Breast epithelium (tissue), 4 donors: ENCODE data around the gene CACNB2. TPM values are rescaled to one million over a fixed set of nuclear protein-coding genes. Genes with fewer than 3 reads are reported as not detected.
"Not testable (repeated sequence)": the region's sequence is repeated elsewhere in the genome, so short reads cannot be mapped to it uniquely, and the experiment has no call there.

Experiments
- DNase-seq, 2 donors: peaks; one replicate each; pipeline ENCODE4 v3.0.0-alpha.2; 2019; ENCODE audit warnings: low spot score in 2 of 2
- H3K27ac ChIP-seq, 2 donors: fragments of 200-600 bp; sonication (generic) in 1 of 2; one replicate each; pipeline ENCODE4 v1.5.1; 2016 to 2019; ENCODE audit warnings: mild to moderate bottlenecking in 1 of 2
- H3K27me3 ChIP-seq, 2 donors: fragments of 200-600 bp; sonication (generic) in 1 of 2; one replicate each; pipeline versions ENCODE4 v1.5.1 to v1.6.0; 2017 to 2019; ENCODE audit warnings: control low read depth in 1 of 2, mild to moderate bottlenecking in 1 of 2
- H3K36me3 ChIP-seq: fragments of 200-600 bp; one replicate; pipeline ENCODE4 v1.5.1; 2019
- H3K4me1 ChIP-seq, 2 donors: fragments of 200-600 bp; sonication (generic); one replicate each; pipeline ENCODE4 v1.5.1; 2016 to 2019; ENCODE audit warnings: control low read depth in 1 of 2
- H3K4me3 ChIP-seq, 3 donors: fragments of 200-600 bp; sonication (generic); 1 replicate in 2 of 3; 2 replicates in 1 of 3; pipeline ENCODE4 v1.5.1; 2016 to 2019; ENCODE audit warnings: mild to moderate bottlenecking in 3 of 3, moderate library complexity in 2 of 3
- H3K9me3 ChIP-seq, 2 donors: fragments of 200-600 bp; sonication (generic) in 1 of 2; one replicate each; pipeline ENCODE4 v1.5.1; 2016 to 2019; ENCODE audit warnings: control low read depth in 1 of 2
- POLR2A ChIP-seq: fragments of 450-650 bp; IDR thresholded peaks from one replicate; pipeline ENCODE4 v1.6.1; 2016; ENCODE audit warnings: antibody characterized with exemption, mild to moderate bottlenecking, moderate library complexity
- POLR2AphosphoS5 ChIP-seq, 3 donors: sonication (generic); formaldehyde crosslinking; IDR thresholded peaks; one replicate each; pipeline ENCODE4 v1.6.1; 2017; ENCODE audit warnings: antibody characterized with exemption in 3 of 3
- intact Hi-C: fragments of 100-400 bp; cut with DNase I; formaldehyde crosslinking; loops from one replicate; pipeline ENCODE4 v1.15.1; 2023; ENCODE audit warnings: low total_unique reads
- total RNA-seq, 3 donors: library from RNA; depleted of rRNA; stranded (reverse); fragments of >200 nt; gene quantifications; one replicate each; pipeline ENCODE4 v1.1.0, GENCODE V29; 2016
- TF ChIP-seq, protein P1 (sequence below), 3 donors: fragments of 450-650 bp; IDR thresholded peaks; one replicate each; pipeline ENCODE4 v1.5.1; 2016 to 2017; ENCODE audit warnings: antibody characterized with exemption in 3 of 3, mild to moderate bottlenecking in 3 of 3, moderate library complexity in 3 of 3

CACNB2 gene
- total RNA-seq, 3 donors from 2014 or later, result 0.48 to 8.9 (median 7.5) TPM

DNA sequence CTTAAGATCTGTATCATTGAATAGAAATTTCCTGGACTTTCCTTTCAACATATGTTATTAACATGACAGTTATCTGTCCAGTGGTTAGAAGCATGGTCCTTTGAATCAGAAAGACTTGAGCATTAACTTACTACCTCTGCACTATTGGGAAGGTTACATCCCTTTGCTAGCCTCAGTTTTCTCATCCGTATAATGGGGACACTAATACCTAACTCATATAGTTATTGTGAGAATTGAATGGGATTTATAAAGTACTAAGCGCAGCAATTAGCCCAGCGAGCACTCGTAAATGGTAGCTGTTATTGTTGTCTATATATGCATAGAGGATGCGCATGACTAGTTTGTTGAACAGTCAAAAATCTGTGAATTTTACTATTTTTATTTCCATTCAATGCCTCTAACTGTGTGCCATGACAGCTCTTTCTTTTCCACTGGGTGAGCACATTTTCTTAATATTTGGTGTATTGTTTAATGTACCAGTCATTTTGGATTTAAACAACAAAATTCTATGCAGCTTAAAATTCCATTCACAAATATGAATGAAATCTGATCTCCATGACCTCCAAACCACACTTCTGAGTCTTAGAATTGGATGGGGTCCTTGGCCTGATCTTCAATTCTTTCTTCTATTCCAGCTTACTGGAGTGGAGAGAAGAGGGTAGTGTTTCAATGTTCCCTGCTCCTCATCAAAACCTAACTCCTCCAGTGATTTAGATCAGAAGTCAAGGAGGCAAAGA, 65.0 kb downstream of the CACNB2 start:
- H3K9me3 ChIP-seq, result no peaks in the 10 kb centered on the region
- TF ChIP-seq POLR2AphosphoS5 (IDR thresholded peaks at IDR 0.05), result no peak
- no peak for DNase-seq
- no peaks in the 10 kb centered on the region for H3K4me1 ChIP-seq
- intact Hi-C loops, result no loop called here
- H3K27ac ChIP-seq, result no peak overlapping the region
- no peak overlapping the region for H3K4me3 ChIP-seq
- no peaks in the 10 kb centered on the region for H3K27me3 ChIP-seq
- no peaks in the 10 kb centered on the region for H3K36me3 ChIP-seq

DNA sequence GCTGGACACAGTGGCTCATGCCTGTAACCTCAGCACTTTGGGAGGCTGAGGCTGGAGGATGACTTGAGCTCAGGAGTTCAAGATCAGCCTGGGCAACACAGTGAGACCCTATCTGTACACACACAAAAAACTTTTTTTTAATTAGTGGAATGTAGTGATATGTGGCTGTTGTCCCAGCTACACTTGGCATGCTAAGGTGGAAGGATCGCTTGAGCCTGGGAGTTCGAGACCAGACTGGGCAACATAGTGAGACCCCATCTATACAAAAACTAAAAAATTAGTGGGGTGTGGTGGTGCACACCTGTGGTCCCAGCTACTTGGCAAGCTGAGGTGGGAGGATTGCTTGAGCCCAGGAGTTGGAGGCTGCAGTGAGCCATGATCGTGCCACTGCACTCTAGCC, 68.0 kb downstream of the CACNB2 start:
- H3K4me1 ChIP-seq, H3K27ac ChIP-seq, H3K27me3 ChIP-seq, H3K36me3 ChIP-seq, H3K4me3 ChIP-seq, intact Hi-C loops, H3K9me3 ChIP-seq, DNase-seq: not testable (repeated sequence)

DNA sequence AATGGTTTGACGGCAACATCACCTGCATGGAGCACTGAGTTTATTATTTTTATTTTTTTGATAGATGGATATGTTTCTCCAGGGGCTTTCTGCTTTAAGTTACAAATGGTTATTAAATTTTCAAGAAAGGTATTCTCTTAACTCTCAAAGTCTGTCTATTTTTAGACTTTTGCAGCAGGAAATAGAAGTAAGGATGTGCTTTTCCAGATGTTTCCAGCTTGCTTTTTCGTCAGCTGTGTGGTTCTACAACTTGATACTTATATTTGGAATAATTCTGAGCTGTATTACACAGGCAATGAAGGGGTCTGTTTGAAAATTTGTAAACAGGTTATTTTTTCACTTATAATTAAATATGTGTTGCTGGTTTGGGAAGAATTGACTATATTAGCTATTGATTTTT, 69.0 kb downstream of the CACNB2 start:
- no peak overlapping the region for H3K27ac ChIP-seq
- no peaks in the 10 kb centered on the region for H3K36me3 ChIP-seq
- H3K4me1 ChIP-seq, result no peaks in the 10 kb centered on the region
- no peak for TF ChIP-seq POLR2AphosphoS5 (IDR thresholded peaks at IDR 0.05)
- no peak for TF ChIP-seq POLR2A
- TF ChIP-seq, protein P1, sequence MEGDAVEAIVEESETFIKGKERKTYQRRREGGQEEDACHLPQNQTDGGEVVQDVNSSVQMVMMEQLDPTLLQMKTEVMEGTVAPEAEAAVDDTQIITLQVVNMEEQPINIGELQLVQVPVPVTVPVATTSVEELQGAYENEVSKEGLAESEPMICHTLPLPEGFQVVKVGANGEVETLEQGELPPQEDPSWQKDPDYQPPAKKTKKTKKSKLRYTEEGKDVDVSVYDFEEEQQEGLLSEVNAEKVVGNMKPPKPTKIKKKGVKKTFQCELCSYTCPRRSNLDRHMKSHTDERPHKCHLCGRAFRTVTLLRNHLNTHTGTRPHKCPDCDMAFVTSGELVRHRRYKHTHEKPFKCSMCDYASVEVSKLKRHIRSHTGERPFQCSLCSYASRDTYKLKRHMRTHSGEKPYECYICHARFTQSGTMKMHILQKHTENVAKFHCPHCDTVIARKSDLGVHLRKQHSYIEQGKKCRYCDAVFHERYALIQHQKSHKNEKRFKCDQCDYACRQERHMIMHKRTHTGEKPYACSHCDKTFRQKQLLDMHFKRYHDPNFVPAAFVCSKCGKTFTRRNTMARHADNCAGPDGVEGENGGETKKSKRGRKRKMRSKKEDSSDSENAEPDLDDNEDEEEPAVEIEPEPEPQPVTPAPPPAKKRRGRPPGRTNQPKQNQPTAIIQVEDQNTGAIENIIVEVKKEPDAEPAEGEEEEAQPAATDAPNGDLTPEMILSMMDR (IDR thresholded peaks at IDR 0.05), result no peak
- no peaks in the 10 kb centered on the region for H3K27me3 ChIP-seq
- no peaks in the 10 kb centered on the region for H3K9me3 ChIP-seq
- intact Hi-C loops, result no loop called here
- H3K4me3 ChIP-seq, result no peak overlapping the region
- no peak for DNase-seq

DNA sequence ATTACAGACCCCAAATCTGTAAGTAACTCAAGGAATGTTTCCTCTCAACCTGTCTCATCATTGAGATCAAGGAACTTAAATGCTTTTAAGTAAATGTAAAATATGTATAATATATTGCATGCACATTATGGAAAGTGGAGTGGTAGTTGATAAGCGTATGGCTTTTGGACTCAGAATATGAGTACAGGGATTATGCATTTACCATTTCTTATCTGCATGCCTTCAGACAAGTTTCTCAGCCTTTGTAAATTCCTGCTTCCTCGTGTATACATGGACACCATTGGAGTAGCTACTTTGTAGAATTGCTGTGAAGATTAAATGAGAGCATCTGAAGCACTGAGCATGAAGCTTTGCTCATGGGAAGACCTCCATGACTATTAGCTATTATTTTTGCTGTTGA, 70.5 kb downstream of the CACNB2 start:
- Histone ChIP-seq H3K9me3 (no peaks in the 10 kb centered on the region), H3K4me1 (no peaks in the 10 kb centered on the region), H3K4me3 (no peak overlapping the region), H3K27ac (no peak overlapping the region), H3K27me3 (no peaks in the 10 kb centered on the region), H3K36me3 (no peaks in the 10 kb centered on the region)
- no peak for DNase-seq
- intact Hi-C loops, result no loop called here
- TF ChIP-seq POLR2AphosphoS5 (IDR thresholded peaks at IDR 0.05), result no peak

DNA sequence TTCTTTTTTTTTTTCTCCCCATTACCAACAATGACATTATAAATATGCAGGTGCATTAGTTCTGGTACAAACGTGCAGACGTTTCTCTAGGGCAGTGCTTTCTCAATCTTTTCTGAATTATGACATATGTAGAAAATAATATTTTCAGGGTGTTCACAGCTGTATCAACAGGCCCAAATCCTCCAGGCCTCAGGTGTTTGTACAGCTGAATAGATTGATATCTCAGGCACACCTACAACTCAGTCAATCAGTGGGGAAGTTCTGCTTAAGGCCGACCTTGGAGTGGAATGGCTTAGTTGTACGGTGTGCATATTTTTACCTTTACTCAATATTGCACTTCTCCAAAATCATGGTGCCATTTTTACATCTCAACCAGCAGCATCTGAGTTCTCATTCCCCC, 71.6 kb downstream of the CACNB2 start:
- intact Hi-C loops, result no loop called here
- Histone ChIP-seq H3K27ac (no peak overlapping the region), H3K27me3 (no peaks in the 10 kb centered on the region), H3K4me3 (no peak overlapping the region), H3K9me3 (no peaks in the 10 kb centered on the region), H3K4me1 (no peaks in the 10 kb centered on the region), H3K36me3 (no peaks in the 10 kb centered on the region)
- no peak for DNase-seq
- TF ChIP-seq POLR2AphosphoS5 (IDR thresholded peaks at IDR 0.05) (no peak), POLR2A (no peak)
- TF ChIP-seq, protein P1 (IDR thresholded peaks at IDR 0.05), result no peak

DNA sequence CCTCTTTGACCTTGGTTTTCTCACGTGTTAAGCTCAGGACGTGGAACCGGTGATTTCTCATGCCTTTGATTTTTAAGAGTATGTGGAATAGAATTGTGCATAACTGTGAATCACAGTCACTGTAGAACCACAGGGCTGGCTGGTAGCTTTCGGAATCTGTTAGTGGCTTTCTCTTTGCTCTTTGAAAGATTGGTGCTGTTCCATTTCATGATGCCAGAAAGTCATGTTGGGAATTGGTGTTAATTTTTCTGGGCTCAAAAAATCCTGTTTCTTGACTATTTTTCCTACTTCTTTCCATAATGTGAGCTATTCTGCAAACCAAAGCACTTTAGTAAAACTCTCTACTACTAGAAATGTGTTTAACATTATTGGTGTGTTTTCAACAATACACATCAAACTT, 73.0 kb downstream of the CACNB2 start:
- H3K27me3 ChIP-seq, result no peaks in the 10 kb centered on the region
- H3K27ac ChIP-seq, result no peak overlapping the region
- H3K36me3 ChIP-seq, result no peaks in the 10 kb centered on the region
- TF ChIP-seq POLR2AphosphoS5 (IDR thresholded peaks at IDR 0.05), result no peak
- TF ChIP-seq, protein P1 (IDR thresholded peaks at IDR 0.05), result no peak
- no peak for TF ChIP-seq POLR2A
- H3K4me3 ChIP-seq, result no peak overlapping the region
- H3K9me3 ChIP-seq, result no peaks in the 10 kb centered on the region
- H3K4me1 ChIP-seq, result no peaks in the 10 kb centered on the region
- DNase-seq, result no peak
- intact Hi-C loops, result no loop called here
